GM12878 (cell line): Measurements from ENCODE around the gene LYPD5. TPM values are rescaled to one million over a fixed set of nuclear protein-coding genes. Genes with fewer than 3 reads are reported as not detected.

Experiments used
- ATF7 ChIP-seq: fragments of 450-650 bp; IDR thresholded peaks from 2 replicates; pipeline ENCODE4 v1.6.1; 2016; ENCODE audit warnings: low read depth, mild to moderate bottlenecking
- BCLAF1 ChIP-seq: fragments of 450-650 bp; IDR thresholded peaks from 2 replicates; pipeline ENCODE4 v1.6.1; 2017; ENCODE audit warnings: antibody characterized with exemption, mild to moderate bottlenecking, moderate library complexity
- BRCA1 ChIP-seq: IDR thresholded peaks from 2 replicates; pipeline ENCODE4 v1.6.1; 2011; ENCODE audit warnings: low read depth, low read length, improper control_type of control experiment
- EGR1 ChIP-seq, 2 experiments: IDR thresholded peaks; 1 replicate in 1 of 2; 2 replicates in 1 of 2; pipeline ENCODE4 v1.6.1; 2011 to 2012; ENCODE audit warnings: low read depth in 2 of 2, low read length in 2 of 2, borderline replicate concordance in 1 of 2, mild to moderate bottlenecking in 1 of 2, moderate library complexity in 1 of 2
- GATAD2B ChIP-seq: fragments of 450-650 bp; conservative IDR thresholded peaks from 2 replicates; pipeline ENCODE4 v1.6.1; 2017; ENCODE audit warnings: low read depth, mild to moderate bottlenecking, moderate library complexity
- HCFC1 ChIP-seq: fragments of 150-350 bp; IDR thresholded peaks from 2 replicates; pipeline ENCODE4 v1.6.1; 2014; ENCODE audit warnings: low read length
- IKZF1 ChIP-seq: fragments of 450-650 bp; conservative IDR thresholded peaks from 2 replicates; pipeline ENCODE4 v1.6.1; 2017; ENCODE audit warnings: antibody characterized with exemption, mild to moderate bottlenecking
- IRF3 ChIP-seq: fragments of 450-650 bp; IDR thresholded peaks from 2 replicates; pipeline ENCODE4 v1.6.1; 2014; ENCODE audit warnings: mild to moderate bottlenecking
- MEF2A ChIP-seq: IDR thresholded peaks from 2 replicates; pipeline ENCODE4 v1.6.1; 2011; ENCODE audit warnings: low read depth, mild to moderate bottlenecking, low read length, moderate library complexity; ENCODE audit not compliant: insufficient read depth
- MLLT1 ChIP-seq: fragments of 450-650 bp; IDR thresholded peaks from 2 replicates; pipeline ENCODE4 v1.6.1; 2016; ENCODE audit warnings: mild to moderate bottlenecking
- MTA3 ChIP-seq: IDR thresholded peaks from 2 replicates; pipeline ENCODE4 v1.6.1; 2012; ENCODE audit warnings: low read length, inconsistent platforms, borderline replicate concordance
- NR2C2 ChIP-seq: IDR thresholded peaks from 2 replicates; pipeline ENCODE4 v1.6.1; 2011; ENCODE audit warnings: borderline replicate concordance, low read depth; ENCODE audit not compliant: control insufficient read depth, insufficient read length
- PKNOX1 ChIP-seq: fragments of 450-650 bp; IDR thresholded peaks from 2 replicates; pipeline ENCODE4 v1.6.1; 2016; ENCODE audit warnings: mild to moderate bottlenecking
- POU2F2 ChIP-seq: IDR thresholded peaks from 3 replicates; pipeline ENCODE4 v1.6.1; 2011; ENCODE audit warnings: low read depth, mild to moderate bottlenecking, low read length, borderline replicate concordance
- RCOR1 ChIP-seq: conservative IDR thresholded peaks from 2 replicates; pipeline ENCODE4 v1.6.1; 2012; ENCODE audit warnings: low read depth, low read length, improper control_type of control experiment
- SIX5 ChIP-seq: IDR thresholded peaks from 2 replicates; pipeline ENCODE4 v1.6.1; 2011; ENCODE audit warnings: mild to moderate bottlenecking, low read depth, low read length, moderate library complexity; ENCODE audit not compliant: severe bottlenecking
- SP1 ChIP-seq: IDR thresholded peaks from one replicate; pipeline ENCODE4 v1.6.1; 2011; ENCODE audit warnings: low read depth, low read length
- polyA plus RNA-seq, 11 experiments: library from polyadenylated mRNA; depleted of rRNA in 4 of 11; unstranded in 6 of 11; stranded (reverse) in 5 of 11; fragments of >200 nt; fragmentation: Nextera tagmentation in 4 of 11; fragmentation: Illumina TruSeq in 1 of 11; extraction: Ambion mirVana in 4 of 11; extraction: Trizol in 1 of 11; gene quantifications; 1 replicate in 1 of 11; 2 replicates in 10 of 11; pipeline versions ENCODE4 v1.2.1 to v1.2.3, GENCODE V29; 2011 to 2016; ENCODE audit warnings: inconsistent platforms in 2 of 11, missing spikeins in 2 of 11, low read depth in 1 of 11
- total RNA-seq, 4 experiments: library from RNA; depleted of rRNA in 3 of 4; stranded (reverse); fragments of >200 nt in 3 of 4; fragmentation: Illumina TruSeq in 1 of 4; extraction: Trizol in 1 of 4; gene quantifications; 2 replicates each; pipeline versions ENCODE4 v1.2.1 to v1.2.3, GENCODE V29; 2013 to 2021
- TF ChIP-seq, protein P1 (sequence below): fragments of 450-650 bp; IDR thresholded peaks from 2 replicates; pipeline ENCODE4 v1.6.1; 2017; ENCODE audit warnings: mild to moderate bottlenecking, low read depth, inconsistent platforms; ENCODE audit not compliant: poor library complexity, severe bottlenecking

LYPD5 gene
- total and polyA plus RNA-seq, 10 of the 15 experiments (the other 5 are each of a cell fraction or from before 2014, with no cell fraction given): 0.04 to 2.2 (median 0.69) TPM; not detected in 1

- no peak for TF ChIP-seq POU2F2
- TF ChIP-seq SP1: no peak
- no peak for TF ChIP-seq NR2C2
- TF ChIP-seq RCOR1: no peak
- no peak for TF ChIP-seq EGR1 (IDR thresholded peaks at IDR 0.05; ENCODE audit: borderline replicate concordance in 1 of 2, low read depth in 2 of 2, low read length in 2 of 2)
- no peak for TF ChIP-seq IRF3
- no peak for TF ChIP-seq ATF7
- TF ChIP-seq GATAD2B: no peak
- TF ChIP-seq, protein P1, sequence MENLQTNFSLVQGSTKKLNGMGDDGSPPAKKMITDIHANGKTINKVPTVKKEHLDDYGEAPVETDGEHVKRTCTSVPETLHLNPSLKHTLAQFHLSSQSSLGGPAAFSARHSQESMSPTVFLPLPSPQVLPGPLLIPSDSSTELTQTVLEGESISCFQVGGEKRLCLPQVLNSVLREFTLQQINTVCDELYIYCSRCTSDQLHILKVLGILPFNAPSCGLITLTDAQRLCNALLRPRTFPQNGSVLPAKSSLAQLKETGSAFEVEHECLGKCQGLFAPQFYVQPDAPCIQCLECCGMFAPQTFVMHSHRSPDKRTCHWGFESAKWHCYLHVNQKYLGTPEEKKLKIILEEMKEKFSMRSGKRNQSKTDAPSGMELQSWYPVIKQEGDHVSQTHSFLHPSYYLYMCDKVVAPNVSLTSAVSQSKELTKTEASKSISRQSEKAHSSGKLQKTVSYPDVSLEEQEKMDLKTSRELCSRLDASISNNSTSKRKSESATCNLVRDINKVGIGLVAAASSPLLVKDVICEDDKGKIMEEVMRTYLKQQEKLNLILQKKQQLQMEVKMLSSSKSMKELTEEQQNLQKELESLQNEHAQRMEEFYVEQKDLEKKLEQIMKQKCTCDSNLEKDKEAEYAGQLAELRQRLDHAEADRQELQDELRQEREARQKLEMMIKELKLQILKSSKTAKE: no peak
- no peak for TF ChIP-seq PKNOX1
- TF ChIP-seq BRCA1: no peak
- no peak for TF ChIP-seq SIX5
- no peak for TF ChIP-seq BCLAF1
- no peak; the same call in 1 of the 2 replicates for TF ChIP-seq IKZF1
- TF ChIP-seq MEF2A: 0 out of 2 replicates have a peak, but pooled peaks have one; percentile 59
- no peak for TF ChIP-seq HCFC1
- no peak for TF ChIP-seq MLLT1
- TF ChIP-seq MTA3: no peak; the same call in 1 of the 2 replicates
Observed at GRCh38 chr19:43784241-43784980, 17.8 kb downstream of the LYPD5 start (continued).
